WTC11 (cell line): Measurements from ENCODE around the gene SINHCAF. TPM values are rescaled to one million over a fixed set of nuclear protein-coding genes. Genes with fewer than 3 reads are reported as not detected.

Source experiments
- ATAC-seq: fragments of 200-7000 bp; cut with Tn5 transposase; 2 replicates; pipeline ENCODE4 v1.10.0; 2021; ENCODE audit warnings: mild to moderate bottlenecking, moderate library complexity
- CTCF ChIA-PET: fragments of 300-600 bp; sonication (Branson Sonifier 250); formaldehyde crosslinking; loops from one replicate; lab custom pipeline; 2021; ENCODE audit warnings: antibody characterized with exemption; lab: Charles Lee
- POLR2A ChIA-PET: fragments of 350-600 bp; sonication (Branson Sonifier 250); formaldehyde crosslinking; loops from one replicate; lab custom pipeline; 2021; ENCODE audit warnings: antibody characterized with exemption; lab: Charles Lee
- DNase-seq: peaks from one replicate; pipeline ENCODE4 v3.0.0; 2021; ENCODE audit warnings: low spot score
- H3K27ac Mint-ChIP-seq: 2 replicates; pipeline ENCODE4 v1.8.0; 2021; ENCODE audit warnings: mixed read lengths
- H3K27me3 Mint-ChIP-seq: 2 replicates; pipeline ENCODE4 v1.8.0; 2021; ENCODE audit warnings: low read depth, mild to moderate bottlenecking, moderate library complexity, mixed read lengths
- H3K36me3 Mint-ChIP-seq: 2 replicates; pipeline ENCODE4 v1.8.0; 2021; ENCODE audit warnings: mixed read lengths
- H3K4me1 Mint-ChIP-seq: 2 replicates; pipeline ENCODE4 v1.8.0; 2022; ENCODE audit warnings: mixed read lengths
- H3K4me3 Mint-ChIP-seq: 2 replicates; pipeline ENCODE4 v1.8.0; 2021; ENCODE audit warnings: mild to moderate bottlenecking, moderate library complexity, mixed read lengths
- H3K9me3 Mint-ChIP-seq: 2 replicates; pipeline ENCODE4 v1.8.0; 2021; ENCODE audit warnings: mixed read lengths
- AFF4 ChIP-seq: sonication (generic); formaldehyde crosslinking; IDR thresholded peaks from 2 replicates; pipeline ENCODE4 v1.8.1; 2023; ENCODE audit warnings: mild to moderate bottlenecking, missing genetic modification reagents, borderline replicate concordance
- CTCF ChIP-seq: fragments of 200-600 bp; IDR thresholded peaks from 2 replicates; pipeline ENCODE4 v1.8.0; 2022; ENCODE audit warnings: antibody characterized with exemption
- E2F4 ChIP-seq: sonication (generic); formaldehyde crosslinking; IDR thresholded peaks from 2 replicates; pipeline ENCODE4 v1.8.1; 2022; ENCODE audit warnings: low read depth, mild to moderate bottlenecking, moderate library complexity, missing genetic modification reagents, borderline replicate concordance
- ELF4 ChIP-seq: sonication (generic); formaldehyde crosslinking; IDR thresholded peaks from 2 replicates; pipeline ENCODE4 v1.8.1; 2022; ENCODE audit warnings: low read depth, mild to moderate bottlenecking, moderate library complexity, missing genetic modification reagents
- ESRRA ChIP-seq: sonication (generic); formaldehyde crosslinking; IDR thresholded peaks from 2 replicates; pipeline ENCODE4 v1.8.1; 2022; ENCODE audit warnings: mild to moderate bottlenecking, missing genetic modification reagents, borderline replicate concordance
- ETV6 ChIP-seq: sonication (generic); formaldehyde crosslinking; IDR thresholded peaks from 2 replicates; pipeline ENCODE4 v1.8.1; 2022; ENCODE audit warnings: mild to moderate bottlenecking, missing genetic modification reagents
- JUN ChIP-seq: sonication (generic); formaldehyde crosslinking; IDR thresholded peaks from 2 replicates; pipeline ENCODE4 v1.8.0; 2023; ENCODE audit warnings: mild to moderate bottlenecking, missing genetic modification reagents
- NR3C1 ChIP-seq: sonication (generic); formaldehyde crosslinking; conservative IDR thresholded peaks from 2 replicates; pipeline ENCODE4 v1.8.1; 2023; ENCODE audit warnings: low read depth, mild to moderate bottlenecking, missing genetic modification reagents
- RORB ChIP-seq: fragments of 250-450 bp; sonication (Bioruptor Pico); IDR thresholded peaks from 2 replicates; pipeline ENCODE4 v1.9.0; 2021; ENCODE audit warnings: mild to moderate bottlenecking
- TCF7 ChIP-seq: sonication (generic); formaldehyde crosslinking; IDR thresholded peaks from 2 replicates; pipeline ENCODE4 v1.8.0; 2022; ENCODE audit warnings: mild to moderate bottlenecking, low read depth, missing genetic modification reagents, moderate library complexity
- TEAD1 ChIP-seq: sonication (generic); formaldehyde crosslinking; IDR thresholded peaks from 2 replicates; pipeline ENCODE4 v1.8.0; 2022; ENCODE audit warnings: mild to moderate bottlenecking, missing genetic modification reagents
- USF1 ChIP-seq: sonication (generic); formaldehyde crosslinking; IDR thresholded peaks from 2 replicates; pipeline ENCODE4 v1.8.0; 2022; ENCODE audit warnings: mild to moderate bottlenecking, missing genetic modification reagents
- ZNF281 ChIP-seq: sonication (generic); formaldehyde crosslinking; IDR thresholded peaks from 2 replicates; pipeline ENCODE4 v1.8.0; 2023; ENCODE audit warnings: mild to moderate bottlenecking, missing genetic modification reagents
- ZNF317 ChIP-seq: sonication (generic); formaldehyde crosslinking; IDR thresholded peaks from 2 replicates; pipeline ENCODE4 v1.8.1; 2023; ENCODE audit warnings: low read depth, mild to moderate bottlenecking, moderate library complexity, missing genetic modification reagents, borderline replicate concordance
- ZNF512 ChIP-seq: sonication (generic); formaldehyde crosslinking; IDR thresholded peaks from 2 replicates; pipeline ENCODE4 v1.8.1; 2022; ENCODE audit warnings: missing genetic modification reagents, borderline replicate concordance
- total RNA-seq: library from RNA; stranded (reverse); gene quantifications from 3 replicates; pipeline ENCODE4 v1.2.3, GENCODE V29; 2021

SINHCAF gene
- total RNA-seq, 1 experiment from 2014 or later: 407 TPM

- TF ChIP-seq ZNF281 (CRISPR knock-in tag) (no peak), TEAD1 (CRISPR knock-in tag) (no peak), JUN (CRISPR knock-in tag) (no peak), ELF4 (CRISPR knock-in tag) (no peak), ESRRA (CRISPR knock-in tag) (no peak), TCF7 (no peak), ZNF317 (CRISPR knock-in tag) (no peak), RORB (no peak), AFF4 (CRISPR knock-in tag) (no peak), ZNF512 (CRISPR knock-in tag) (no peak), NR3C1 (no peak), USF1 (CRISPR knock-in tag) (no peak)
Observed at GRCh38 chr12:31298515-31298910, 27.4 kb downstream of the SINHCAF start (continued).

GRCh38 chr12:31297572-31298514 is 28.1 kb downstream of the SINHCAF start:
- DNase-seq (no peak), ATAC-seq (no peak)
- Mint-ChIP-seq H3K9me3 (no peaks in the 10 kb centered on the region), H3K27ac (peak overlapping the region; percentile 90), H3K36me3 (peaks cover 82% of the 10 kb centered on the region), H3K27me3 (no peaks in the 10 kb centered on the region), H3K4me1 (peaks cover 44% of the 10 kb centered on the region), H3K4me3 (no peak overlapping the region)
- ChIA-PET CTCF (interaction anchor here (0.8 to 1.4 kb wide), 2 partner anchors 26 to 111 kb away, joined by 3 to 7 read pairs; no protein-coding TSS in a partner anchor), POLR2A (interaction anchor here (1.5 to 1.7 kb wide), 2 partner anchors 25 to 29 kb away, joined by 3 to 5 read pairs; no protein-coding TSS in a partner anchor)
- TF ChIP-seq ETV6 (CRISPR knock-in tag) (no peak), CTCF (no peak), E2F4 (no peak), AFF4 (CRISPR knock-in tag) (no peak)
